ENCODE results near the gene FERMT3. TPM values are rescaled to one million over a fixed set of nuclear protein-coding genes. Genes with fewer than 3 reads are reported as not detected.

The FERMT3 gene
- total RNA-seq, 4 donors from 2014 or later = 23.5 to 97.6 (median 42.2) TPM

- no peak for TF ChIP-seq CTCF (IDR thresholded peaks at IDR 0.05; ENCODE audit: low read depth)
These were observed 46.5 kb downstream of the FERMT3 start for GRCh38 chr11:64253043-64253442.

- no peak for TF ChIP-seq CTCF (IDR thresholded peaks at IDR 0.05; ENCODE audit: low read depth)
These were observed 47.0 kb downstream of the FERMT3 start for GRCh38 chr11:64253481-64253880.

GRCh38 chr11:64254326-64254725 lies 47.8 kb downstream of the FERMT3 start:
- TF ChIP-seq CTCF (IDR thresholded peaks at IDR 0.05; ENCODE audit: low read depth) = no peak

GRCh38 chr11:64255135-64256128 lies 48.9 kb downstream of the FERMT3 start:
- TF ChIP-seq CTCF (IDR thresholded peaks at IDR 0.05; ENCODE audit: low read depth) = no peak

- no peak for TF ChIP-seq CTCF (IDR thresholded peaks at IDR 0.05; ENCODE audit: low read depth)
These were observed 49.8 kb downstream of the FERMT3 start for GRCh38 chr11:64256300-64256699.

- no peak for TF ChIP-seq CTCF (IDR thresholded peaks at IDR 0.05; ENCODE audit: low read depth)
These were observed 51.8 kb downstream of the FERMT3 start for GRCh38 chr11:64258356-64258755.

GRCh38 chr11:64258946-64259532 lies 52.5 kb downstream of the FERMT3 start:
- TF ChIP-seq CTCF (IDR thresholded peaks at IDR 0.05; ENCODE audit: low read depth) = no peak

Data from subcutaneous adipose tissue (tissue), 4 donors.